Muscle of leg (tissue), 11 donors: Measurements from ENCODE around the gene PHB1. TPM values are rescaled to one million over a fixed set of nuclear protein-coding genes. Genes with fewer than 3 reads are reported as not detected.

ENCODE experiments used
- DNase-seq: peaks from one replicate; pipeline ENCODE4 v3.0.0; 2013
- H3K27ac ChIP-seq: one replicate; pipeline ENCODE4 v1.5.1; 2013; ENCODE audit warnings: mild to moderate bottlenecking, low read length, control low read depth
- H3K27me3 ChIP-seq: one replicate; pipeline ENCODE4 v1.6.1; 2013; ENCODE audit warnings: low read length; ENCODE audit not compliant: control insufficient read depth, insufficient read depth
- H3K36me3 ChIP-seq: one replicate; pipeline ENCODE4 v1.6.1; 2013; ENCODE audit warnings: low read length; ENCODE audit not compliant: control insufficient read depth, insufficient read depth
- H3K4me1 ChIP-seq: one replicate; pipeline ENCODE4 v1.6.1; 2013; ENCODE audit warnings: low read length; ENCODE audit not compliant: control insufficient read depth, insufficient read depth
- H3K4me3 ChIP-seq: one replicate; pipeline ENCODE4 v1.5.1; 2013; ENCODE audit warnings: low read length, control low read depth
- H3K9me3 ChIP-seq: replicated peaks from 2 replicates; pipeline ENCODE4 v1.6.1; 2013; ENCODE audit warnings: low read depth, low read length; ENCODE audit not compliant: control insufficient read depth
- WGBS: methylation state at CpG from one replicate; pipeline ENCODE4 v1.1.5; 2013; ENCODE audit warnings: missing lambda C conversion rate; ENCODE audit not compliant: insufficient coverage; 5-methylcytosine and 5-hydroxymethylcytosine counted together
- polyA plus RNA-seq, 8 donors: library from polyadenylated mRNA; unstranded; fragments of 120-200 nt; gene quantifications; one replicate each; pipeline versions ENCODE4 v1.2.1 to v1.2.3, GENCODE V29; 2013; ENCODE audit warnings: inconsistent platforms in 1 of 8, low replicate concordance in 1 of 8; ENCODE audit not compliant: insufficient read length in 8 of 8, insufficient read depth in 1 of 8
- total RNA-seq: library from RNA; stranded (reverse); fragments of 120-200 nt; gene quantifications from one replicate; pipeline ENCODE4 v1.2.4, GENCODE V29; 2013

Gene PHB1
- total and polyA plus RNA-seq, 9 donors: 111 to 178 (median 150) TPM

- Histone ChIP-seq H3K4me1 (no peaks in the 10 kb centered on the region), H3K4me3 (no peak overlapping the region), H3K27ac (no peak overlapping the region), H3K36me3 (no peaks in the 10 kb centered on the region), H3K9me3 (no peaks in the 10 kb centered on the region), H3K27me3 (no peaks in the 10 kb centered on the region)
- 80% methylated on average over 10 of the region's 10 CpGs for WGBS
- no peak for DNase-seq
These were observed 31.6 kb downstream of the PHB1 start for GRCh38 chr17:49383060-49383459.

GRCh38 chr17:49382556-49382955 lies 32.1 kb downstream of the PHB1 start:
- WGBS: 58% methylated on average over 6 of the region's 7 CpGs

GRCh38 chr17:49381793-49382192 lies 32.9 kb downstream of the PHB1 start:
- DNase-seq: no peak
- no peaks in the 10 kb centered on the region for H3K9me3 ChIP-seq
- no peak overlapping the region for H3K27ac ChIP-seq
- H3K36me3 ChIP-seq: no peaks in the 10 kb centered on the region
- no peak overlapping the region for H3K4me3 ChIP-seq
- H3K4me1 ChIP-seq: no peaks in the 10 kb centered on the region
- WGBS: 67% methylated on average over 2 of the region's 5 CpGs
- no peaks in the 10 kb centered on the region for H3K27me3 ChIP-seq

More at GRCh38 chr17:49382556-49382955, 32.1 kb downstream of the PHB1 start:
- no peaks in the 10 kb centered on the region for H3K4me1 ChIP-seq
- H3K27me3 ChIP-seq: no peaks in the 10 kb centered on the region
- no peak for DNase-seq
- H3K36me3 ChIP-seq: no peaks in the 10 kb centered on the region
- H3K27ac ChIP-seq: no peak overlapping the region
- no peak overlapping the region for H3K4me3 ChIP-seq
- H3K9me3 ChIP-seq: no peaks in the 10 kb centered on the region

- no peak for DNase-seq
- Histone ChIP-seq H3K9me3 (no peaks in the 10 kb centered on the region), H3K4me3 (no peak overlapping the region), H3K27ac (no peak overlapping the region), H3K4me1 (no peaks in the 10 kb centered on the region), H3K36me3 (no peaks in the 10 kb centered on the region), H3K27me3 (no peaks in the 10 kb centered on the region)
- no CpG with 5 or more reads among the region's 1 CpG for WGBS
These were observed 33.6 kb downstream of the PHB1 start for GRCh38 chr17:49381033-49381432.

GRCh38 chr17:49379926-49380325 lies 34.8 kb downstream of the PHB1 start:
- WGBS: no CpG with 5 or more reads among the region's 4 CpGs

GRCh38 chr17:49378311-49378710 lies 36.4 kb downstream of the PHB1 start:
- Histone ChIP-seq H3K27ac (no peak overlapping the region), H3K4me3 (no peak overlapping the region), H3K36me3 (no peaks in the 10 kb centered on the region), H3K9me3 (no peaks in the 10 kb centered on the region), H3K4me1 (no peaks in the 10 kb centered on the region), H3K27me3 (no peaks in the 10 kb centered on the region)
- DNase-seq: no peak
- no CpG with 5 or more reads among the region's 5 CpGs for WGBS

More at GRCh38 chr17:49379926-49380325, 34.8 kb downstream of the PHB1 start:
- no peaks in the 10 kb centered on the region for H3K9me3 ChIP-seq
- H3K36me3 ChIP-seq: no peaks in the 10 kb centered on the region
- no peak overlapping the region for H3K4me3 ChIP-seq
- no peak for DNase-seq
- no peaks in the 10 kb centered on the region for H3K27me3 ChIP-seq
- no peaks in the 10 kb centered on the region for H3K4me1 ChIP-seq
- no peak overlapping the region for H3K27ac ChIP-seq

- Histone ChIP-seq H3K9me3 (no peaks in the 10 kb centered on the region), H3K4me3 (no peak overlapping the region), H3K27ac (no peak overlapping the region), H3K4me1 (peaks cover 4% of the 10 kb centered on the region), H3K27me3 (no peaks in the 10 kb centered on the region), H3K36me3 (no peaks in the 10 kb centered on the region)
- WGBS: no CpG with 5 or more reads among the region's 1 CpG
- no peak for DNase-seq
These were observed 39.1 kb downstream of the PHB1 start for GRCh38 chr17:49375544-49375943.

- Histone ChIP-seq H3K27ac (no peak overlapping the region), H3K36me3 (no peaks in the 10 kb centered on the region), H3K4me3 (no peak overlapping the region), H3K9me3 (no peaks in the 10 kb centered on the region), H3K4me1 (peaks cover 4% of the 10 kb centered on the region), H3K27me3 (no peaks in the 10 kb centered on the region)
- no peak for DNase-seq
- 87% methylated on average over 5 of the region's 6 CpGs for WGBS
These were observed 41.6 kb downstream of the PHB1 start for GRCh38 chr17:49373115-49373514.

GRCh38 chr17:49372425-49372824 lies 42.3 kb downstream of the PHB1 start:
- Histone ChIP-seq H3K4me3 (no peak overlapping the region), H3K9me3 (no peaks in the 10 kb centered on the region), H3K36me3 (no peaks in the 10 kb centered on the region), H3K27me3 (no peaks in the 10 kb centered on the region), H3K27ac (no peak overlapping the region), H3K4me1 (peaks cover 4% of the 10 kb centered on the region)
- no peak for DNase-seq
- WGBS: 76% methylated on average over 4 of the region's 7 CpGs

GRCh38 chr17:49370971-49371834 lies 43.5 kb downstream of the PHB1 start:
- no peaks in the 10 kb centered on the region for H3K9me3 ChIP-seq
- no peaks in the 10 kb centered on the region for H3K36me3 ChIP-seq
- no peak overlapping the region for H3K27ac ChIP-seq
- H3K27me3 ChIP-seq: no peaks in the 10 kb centered on the region
- 26% methylated on average over 6 of the region's 13 CpGs for WGBS
- H3K4me1 ChIP-seq: peaks cover 4% of the 10 kb centered on the region
- no peak for DNase-seq
- H3K4me3 ChIP-seq: no peak overlapping the region
